ENCODE measurements around the gene UPF2. TPM values are rescaled to one million over a fixed set of nuclear protein-coding genes. Genes with fewer than 3 reads are reported as not detected.
A peak's percentile ranks its signal among the peaks of the same experiment; 100 is the strongest.

The UPF2 gene
- total and polyA plus RNA-seq, 10 of the 15 experiments (the other 5 are each of a cell fraction or from before 2014, with no cell fraction given): 21.0 to 44.4 (median 25.9) TPM

DNA sequence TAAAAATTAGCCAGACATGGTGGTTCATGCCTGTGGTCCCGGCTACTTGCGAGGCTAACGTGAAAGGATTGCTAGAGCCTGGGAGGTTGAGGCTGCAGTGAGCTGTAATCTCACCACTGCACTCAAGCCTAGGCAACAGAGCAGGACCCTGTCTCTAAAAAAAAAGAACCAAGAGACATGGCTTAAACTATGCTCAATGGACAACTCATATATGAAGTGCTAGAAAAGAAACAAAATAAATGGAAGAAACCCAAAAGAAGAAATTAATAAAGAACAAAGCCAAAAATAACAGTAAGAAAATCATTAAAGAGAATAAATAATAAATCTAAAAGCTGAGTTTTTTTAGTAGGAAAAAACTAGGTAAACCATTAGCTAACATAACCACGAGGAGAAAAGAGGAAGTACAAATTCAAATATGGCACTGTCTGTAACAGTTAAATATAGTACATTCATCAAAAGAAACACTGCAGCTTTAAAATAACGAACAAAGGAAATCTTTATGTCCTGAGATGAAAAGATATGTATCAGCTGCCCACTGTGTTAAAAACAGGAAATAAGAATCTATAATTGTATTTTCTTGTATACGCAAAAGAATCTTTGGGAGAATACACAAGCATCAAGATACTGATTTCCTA lies 48.7 kb downstream of the UPF2 start (continued):
- TF ChIP-seq, protein P1, sequence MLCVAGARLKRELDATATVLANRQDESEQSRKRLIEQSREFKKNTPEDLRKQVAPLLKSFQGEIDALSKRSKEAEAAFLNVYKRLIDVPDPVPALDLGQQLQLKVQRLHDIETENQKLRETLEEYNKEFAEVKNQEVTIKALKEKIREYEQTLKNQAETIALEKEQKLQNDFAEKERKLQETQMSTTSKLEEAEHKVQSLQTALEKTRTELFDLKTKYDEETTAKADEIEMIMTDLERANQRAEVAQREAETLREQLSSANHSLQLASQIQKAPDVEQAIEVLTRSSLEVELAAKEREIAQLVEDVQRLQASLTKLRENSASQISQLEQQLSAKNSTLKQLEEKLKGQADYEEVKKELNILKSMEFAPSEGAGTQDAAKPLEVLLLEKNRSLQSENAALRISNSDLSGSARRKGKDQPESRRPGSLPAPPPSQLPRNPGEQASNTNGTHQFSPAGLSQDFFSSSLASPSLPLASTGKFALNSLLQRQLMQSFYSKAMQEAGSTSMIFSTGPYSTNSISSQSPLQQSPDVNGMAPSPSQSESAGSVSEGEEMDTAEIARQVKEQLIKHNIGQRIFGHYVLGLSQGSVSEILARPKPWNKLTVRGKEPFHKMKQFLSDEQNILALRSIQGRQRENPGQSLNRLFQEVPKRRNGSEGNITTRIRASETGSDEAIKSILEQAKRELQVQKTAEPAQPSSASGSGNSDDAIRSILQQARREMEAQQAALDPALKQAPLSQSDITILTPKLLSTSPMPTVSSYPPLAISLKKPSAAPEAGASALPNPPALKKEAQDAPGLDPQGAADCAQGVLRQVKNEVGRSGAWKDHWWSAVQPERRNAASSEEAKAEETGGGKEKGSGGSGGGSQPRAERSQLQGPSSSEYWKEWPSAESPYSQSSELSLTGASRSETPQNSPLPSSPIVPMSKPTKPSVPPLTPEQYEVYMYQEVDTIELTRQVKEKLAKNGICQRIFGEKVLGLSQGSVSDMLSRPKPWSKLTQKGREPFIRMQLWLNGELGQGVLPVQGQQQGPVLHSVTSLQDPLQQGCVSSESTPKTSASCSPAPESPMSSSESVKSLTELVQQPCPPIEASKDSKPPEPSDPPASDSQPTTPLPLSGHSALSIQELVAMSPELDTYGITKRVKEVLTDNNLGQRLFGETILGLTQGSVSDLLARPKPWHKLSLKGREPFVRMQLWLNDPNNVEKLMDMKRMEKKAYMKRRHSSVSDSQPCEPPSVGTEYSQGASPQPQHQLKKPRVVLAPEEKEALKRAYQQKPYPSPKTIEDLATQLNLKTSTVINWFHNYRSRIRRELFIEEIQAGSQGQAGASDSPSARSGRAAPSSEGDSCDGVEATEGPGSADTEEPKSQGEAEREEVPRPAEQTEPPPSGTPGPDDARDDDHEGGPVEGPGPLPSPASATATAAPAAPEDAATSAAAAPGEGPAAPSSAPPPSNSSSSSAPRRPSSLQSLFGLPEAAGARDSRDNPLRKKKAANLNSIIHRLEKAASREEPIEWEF (IDR thresholded peaks at IDR 0.05; ENCODE audit: insufficient replicate concordance, low read depth, low read length): no peak
- TF ChIP-seq ZNF384 (IDR thresholded peaks at IDR 0.05; ENCODE audit: borderline replicate concordance, low read depth, low read length) (peak; percentile 51; the same call in 1 of the 2 replicates), KAT2A (conservative IDR thresholded peaks at IDR 0.05; ENCODE audit: control insufficient read depth, low read depth, low read length) (no peak), IKZF2 (IDR thresholded peaks at IDR 0.05) (peak; percentile 14 to 33; a peak in 2 of 4 replicates), RUNX3 (IDR thresholded peaks at IDR 0.05; ENCODE audit: low read length) (peak; percentile 31; the same call in 1 of the 2 replicates)
- TF ChIP-seq, protein P2, sequence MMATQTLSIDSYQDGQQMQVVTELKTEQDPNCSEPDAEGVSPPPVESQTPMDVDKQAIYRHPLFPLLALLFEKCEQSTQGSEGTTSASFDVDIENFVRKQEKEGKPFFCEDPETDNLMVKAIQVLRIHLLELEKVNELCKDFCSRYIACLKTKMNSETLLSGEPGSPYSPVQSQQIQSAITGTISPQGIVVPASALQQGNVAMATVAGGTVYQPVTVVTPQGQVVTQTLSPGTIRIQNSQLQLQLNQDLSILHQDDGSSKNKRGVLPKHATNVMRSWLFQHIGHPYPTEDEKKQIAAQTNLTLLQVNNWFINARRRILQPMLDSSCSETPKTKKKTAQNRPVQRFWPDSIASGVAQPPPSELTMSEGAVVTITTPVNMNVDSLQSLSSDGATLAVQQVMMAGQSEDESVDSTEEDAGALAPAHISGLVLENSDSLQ (IDR thresholded peaks at IDR 0.05): peak; percentile 21; the same call in 1 of the 2 replicates

Data from GM12878 (cell line).